Thymus (tissue), 11 donors: ENCODE results near the gene SLC29A2. TPM values are rescaled to one million over a fixed set of nuclear protein-coding genes. Genes with fewer than 3 reads are reported as not detected.

Source experiments
- DNase-seq, 9 donors: peaks; one replicate each; pipeline ENCODE4 v3.0.0-alpha.2; 2013; ENCODE audit warnings: low spot score in 9 of 9, low read depth in 6 of 9, missing footprints in 1 of 9
- H3K27ac ChIP-seq, 2 donors: one replicate each; pipeline ENCODE4 v1.5.1; 2013; ENCODE audit warnings: control low read depth in 1 of 2, low read depth in 1 of 2, low read length in 1 of 2, mild to moderate bottlenecking in 1 of 2, moderate library complexity in 1 of 2
- H3K27me3 ChIP-seq, 2 donors: one replicate each; pipeline ENCODE4 v1.5.1; 2013; ENCODE audit warnings: low read length in 1 of 2; ENCODE audit not compliant: control insufficient read depth in 2 of 2, insufficient read depth in 1 of 2
- H3K36me3 ChIP-seq, 2 donors: one replicate each; pipeline ENCODE4 v1.5.1; 2013; ENCODE audit warnings: low read length in 1 of 2, mild to moderate bottlenecking in 1 of 2, moderate library complexity in 1 of 2; ENCODE audit not compliant: control insufficient read depth in 2 of 2, insufficient read depth in 2 of 2
- H3K4me1 ChIP-seq, 2 donors: one replicate each; pipeline ENCODE4 v1.5.1; 2013; ENCODE audit warnings: low read length in 2 of 2; ENCODE audit not compliant: control insufficient read depth in 2 of 2, insufficient read depth in 2 of 2
- H3K4me3 ChIP-seq, 2 donors: one replicate each; pipeline ENCODE4 v1.5.1; 2013; ENCODE audit warnings: low read length in 2 of 2, control low read depth in 1 of 2, mild to moderate bottlenecking in 1 of 2
- H3K9me3 ChIP-seq, 2 donors: one replicate each; pipeline ENCODE4 v1.5.1; 2013; ENCODE audit warnings: low read length in 1 of 2, mild to moderate bottlenecking in 1 of 2; ENCODE audit not compliant: control insufficient read depth in 2 of 2, insufficient read depth in 1 of 2
- WGBS: extraction: QIAGEN DNeasy Blood & Tissue Kit; methylation state at CpG from one replicate; pipeline ENCODE4 v1.1.7; 2013; 5-methylcytosine and 5-hydroxymethylcytosine counted together
- polyA plus RNA-seq: library from polyadenylated mRNA; stranded (reverse); fragments of 200-250 nt; gene quantifications from one replicate; pipeline ENCODE4 v1.2.3, GENCODE V29; 2013
- total RNA-seq: library from RNA; stranded (reverse); fragments of 120-200 nt; gene quantifications from one replicate; pipeline ENCODE4 v1.2.4, GENCODE V29; 2013
- donor health status: healthy.

Gene SLC29A2
- total and polyA plus RNA-seq, 2 donors, result 1.6 to 14.2 TPM

GRCh38 chr11:66337103-66337899 is 34.3 kb downstream of the SLC29A2 start:
- no peak overlapping the region for H3K4me3 ChIP-seq
- H3K27ac ChIP-seq, result peak overlapping the region in 1 of 2 donors; percentile 36
- peaks cover 0 to 4% of the 10 kb centered on the region in 2 donors for H3K9me3 ChIP-seq
- H3K36me3 ChIP-seq, result peaks cover 52 to 57% of the 10 kb centered on the region in 2 donors
- WGBS, result 84% methylated on average over 18 of the region's 18 CpGs
- no peak for DNase-seq
- peaks cover 11 to 17% of the 10 kb centered on the region in 2 donors for H3K4me1 ChIP-seq
- H3K27me3 ChIP-seq, result peaks cover 5 to 37% of the 10 kb centered on the region in 2 donors

GRCh38 chr11:66336234-66337102 is 35.1 kb downstream of the SLC29A2 start, which contains the start of gene RIN1:
Gene RIN1 (minus strand): TSS chr11:66336434. CDS start chr11:66336402, 32 bp downstream.
- Histone ChIP-seq H3K27me3 (peaks cover 5 to 40% of the 10 kb centered on the region in 2 donors), H3K9me3 (peaks cover 0 to 4% of the 10 kb centered on the region in 2 donors), H3K36me3 (peaks cover 44 to 49% of the 10 kb centered on the region in 2 donors), H3K4me1 (peaks cover 11 to 17% of the 10 kb centered on the region in 2 donors), H3K27ac (peak within 1 kb of the TSS in 1 of 2 donors; percentile 47), H3K4me3 (peak within 1 kb of the TSS; percentile 9 to 28)
- peak in 1 of 9 donors; percentile 38 for DNase-seq
- WGBS, result 33% methylated on average over 22 of the region's 22 CpGs

- DNase-seq, result no peak
- 22% methylated on average over 35 of the region's 35 CpGs for WGBS
- H3K27me3 ChIP-seq, result peaks cover 5 to 40% of the 10 kb centered on the region in 2 donors
- H3K4me3 ChIP-seq, result peak overlapping the region; percentile 9 to 28
- H3K4me1 ChIP-seq, result peaks cover 11 to 17% of the 10 kb centered on the region in 2 donors
- H3K36me3 ChIP-seq, result peaks cover 36 to 41% of the 10 kb centered on the region in 2 donors
- no peak overlapping the region for H3K27ac ChIP-seq
- peaks cover 0 to 4% of the 10 kb centered on the region in 2 donors for H3K9me3 ChIP-seq
Measured at GRCh38 chr11:66335531-66336233, 35.9 kb downstream of the SLC29A2 start.

DNA sequence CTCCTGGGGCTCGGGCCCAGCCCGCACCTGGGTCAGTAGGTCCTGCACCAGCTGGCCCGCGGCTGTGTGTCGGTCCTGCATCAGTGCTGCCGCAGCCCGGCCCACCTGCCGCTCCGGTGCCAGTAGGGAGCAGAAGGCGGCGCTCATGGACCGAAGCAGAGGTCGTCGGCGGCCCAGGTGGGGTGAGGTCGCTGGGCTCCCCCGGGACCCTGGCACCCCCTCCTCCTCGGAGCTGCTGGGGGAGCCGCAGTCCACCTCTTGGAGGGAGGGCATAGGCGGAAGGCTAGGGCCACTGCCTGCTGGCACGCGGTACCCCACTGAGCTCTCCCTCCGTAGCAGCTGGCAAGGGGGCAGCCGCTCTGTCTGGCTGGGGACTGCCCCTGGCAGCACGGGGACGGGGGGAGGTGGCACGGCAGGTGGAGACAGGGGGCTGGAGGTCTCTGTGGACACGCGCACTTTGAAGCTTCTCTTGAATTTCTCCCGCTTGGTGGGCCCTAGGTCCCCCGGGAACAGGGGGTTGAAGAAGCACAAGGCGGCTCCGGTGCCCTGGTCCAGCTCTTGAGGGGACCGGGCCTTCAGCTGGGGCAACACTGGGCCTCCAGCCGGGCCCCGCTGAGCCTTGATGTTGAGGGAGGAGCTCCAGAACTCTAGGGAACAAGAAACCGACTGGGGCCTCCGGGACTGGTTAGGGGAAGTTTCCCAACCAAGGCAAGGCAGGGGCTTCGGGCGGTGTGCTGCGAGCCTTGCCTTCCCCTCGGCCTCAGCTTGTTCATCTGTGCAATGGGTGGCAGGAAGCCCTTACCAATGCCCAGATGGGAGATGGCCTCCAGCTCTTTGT is 36.7 kb downstream of the SLC29A2 start:
- 89% methylated on average over 42 of the region's 42 CpGs for WGBS
- H3K9me3 ChIP-seq, result peaks cover 0 to 4% of the 10 kb centered on the region in 2 donors
- H3K4me1 ChIP-seq, result peaks cover 11 to 17% of the 10 kb centered on the region in 2 donors
- DNase-seq, result no peak
- H3K27me3 ChIP-seq, result peaks cover 5 to 40% of the 10 kb centered on the region in 2 donors
- H3K27ac ChIP-seq, result no peak overlapping the region
- no peak overlapping the region for H3K4me3 ChIP-seq
- peaks cover 28 to 32% of the 10 kb centered on the region in 2 donors for H3K36me3 ChIP-seq

- WGBS, result 95% methylated on average over 29 of the region's 29 CpGs
- Histone ChIP-seq H3K4me3 (no peak overlapping the region), H3K9me3 (peaks cover 0 to 4% of the 10 kb centered on the region in 2 donors), H3K4me1 (peaks cover 11 to 19% of the 10 kb centered on the region in 2 donors), H3K27me3 (peaks cover 5 to 40% of the 10 kb centered on the region in 2 donors), H3K36me3 (peaks cover 21 to 25% of the 10 kb centered on the region in 2 donors), H3K27ac (no peak overlapping the region)
- DNase-seq, result no peak
Measured at GRCh38 chr11:66333896-66334604, 37.5 kb downstream of the SLC29A2 start.

- WGBS, result 96% methylated on average over 19 of the region's 19 CpGs
- Histone ChIP-seq H3K27ac (no peak overlapping the region), H3K27me3 (peaks cover 5 to 40% of the 10 kb centered on the region in 2 donors), H3K9me3 (peaks cover 0 to 4% of the 10 kb centered on the region in 2 donors), H3K4me1 (peaks cover 16 to 26% of the 10 kb centered on the region in 2 donors), H3K4me3 (no peak overlapping the region), H3K36me3 (peaks cover 14 to 18% of the 10 kb centered on the region in 2 donors)
- DNase-seq, result no peak
Measured at GRCh38 chr11:66333220-66333877, 38.2 kb downstream of the SLC29A2 start.

- H3K36me3 ChIP-seq, result peaks cover 6 to 11% of the 10 kb centered on the region in 2 donors
- WGBS, result 92% methylated on average over 18 of the region's 18 CpGs
- H3K27ac ChIP-seq, result no peak overlapping the region
- H3K4me3 ChIP-seq, result no peak overlapping the region
- H3K27me3 ChIP-seq, result peaks cover 5 to 40% of the 10 kb centered on the region in 2 donors
- H3K4me1 ChIP-seq, result peaks cover 23 to 33% of the 10 kb centered on the region in 2 donors
- H3K9me3 ChIP-seq, result peaks cover 0 to 4% of the 10 kb centered on the region in 2 donors
- no peak for DNase-seq
Measured at GRCh38 chr11:66332371-66333219, 39.0 kb downstream of the SLC29A2 start.
